Stimulated activated CD4-positive, alpha-beta T cell treated with anti-CD3 and anti-CD28 coated beads, Interleukin-4, amount 100 ng/mL, for 48 hours (primary cell): ENCODE results near the gene SWAP70.

Source experiments
- DNase-seq, 2 donors: peaks; one replicate each; pipeline ENCODE4 v3.0.0-alpha.2; 2020; ENCODE audit warnings: low read depth in 2 of 2

Gene SWAP70

GRCh38 chr11:9752091-9752490 is 88.2 kb downstream of the SWAP70 start:
- no peak for DNase-seq

GRCh38 chr11:9753021-9753420 is 89.1 kb downstream of the SWAP70 start:
- no peak for DNase-seq

- DNase-seq: no peak
Measured at GRCh38 chr11:9754010-9754471, 90.2 kb downstream of the SWAP70 start.

- DNase-seq: no peak
Measured at GRCh38 chr11:9755561-9756185, 91.8 kb downstream of the SWAP70 start.

GRCh38 chr11:9756461-9756860 is 92.6 kb downstream of the SWAP70 start:
- DNase-seq: no peak

GRCh38 chr11:9756878-9757277 is 93.0 kb downstream of the SWAP70 start:
- DNase-seq: no peak

GRCh38 chr11:9757809-9758636 is 94.1 kb downstream of the SWAP70 start:
- DNase-seq: peak; percentile 90 to 95

- peak; percentile 52 to 53 for DNase-seq
Measured at GRCh38 chr11:9758637-9759518, 95.0 kb downstream of the SWAP70 start.

- peak; percentile 86 to 92 for DNase-seq
Measured at GRCh38 chr11:9759519-9760192, 95.8 kb downstream of the SWAP70 start.

- no peak for DNase-seq
Measured at GRCh38 chr11:9760193-9760575, 96.3 kb downstream of the SWAP70 start.

- DNase-seq: no peak
Measured at GRCh38 chr11:9761441-9761945, 97.6 kb downstream of the SWAP70 start.

GRCh38 chr11:9762531-9762930 is 98.7 kb downstream of the SWAP70 start:
- DNase-seq: no peak

- no peak for DNase-seq
Measured at GRCh38 chr11:9763301-9763700, 99.4 kb downstream of the SWAP70 start.

- DNase-seq: no peak
Measured at GRCh38 chr11:9765320-9766101, 101.6 kb downstream of the SWAP70 start.

GRCh38 chr11:9769621-9770020 is 105.7 kb downstream of the SWAP70 start:
- no peak for DNase-seq

- DNase-seq: no peak
Measured at GRCh38 chr11:9771071-9771511, 107.2 kb downstream of the SWAP70 start.

- no peak for DNase-seq
Measured at GRCh38 chr11:9772218-9772617, 108.3 kb downstream of the SWAP70 start.

GRCh38 chr11:9773524-9773923 is 109.6 kb downstream of the SWAP70 start:
- DNase-seq: no peak

- no peak for DNase-seq
Measured at GRCh38 chr11:9774109-9774508, 110.2 kb downstream of the SWAP70 start.

GRCh38 chr11:9774591-9775397 is 110.9 kb downstream of the SWAP70 start:
- no peak for DNase-seq
